Thyroid gland (tissue), 4 donors: Measurements from ENCODE around the gene UBE2Q1.

ENCODE experiments used
- POLR2A ChIP-seq, 2 donors: fragments of 450-650 bp; IDR thresholded peaks; one replicate each; pipeline ENCODE4 v1.6.1; 2017; ENCODE audit warnings: antibody characterized with exemption in 2 of 2, mild to moderate bottlenecking in 2 of 2, moderate library complexity in 1 of 2
- TF ChIP-seq, protein P1 (sequence below), 6 experiments: fragments of 200-600 bp in 3 of 6; fragments of 450-650 bp in 3 of 6; sonication (generic) in 3 of 6; IDR thresholded peaks; one replicate each; pipeline ENCODE4 v1.5.1; 2016 to 2019; ENCODE audit warnings: antibody characterized with exemption in 6 of 6, mild to moderate bottlenecking in 2 of 6, inconsistent platforms in 1 of 6, moderate library complexity in 1 of 6

GRCh38 chr1:154549202-154549770 lies 9.2 kb downstream of the UBE2Q1 start:
- TF ChIP-seq, protein P1, sequence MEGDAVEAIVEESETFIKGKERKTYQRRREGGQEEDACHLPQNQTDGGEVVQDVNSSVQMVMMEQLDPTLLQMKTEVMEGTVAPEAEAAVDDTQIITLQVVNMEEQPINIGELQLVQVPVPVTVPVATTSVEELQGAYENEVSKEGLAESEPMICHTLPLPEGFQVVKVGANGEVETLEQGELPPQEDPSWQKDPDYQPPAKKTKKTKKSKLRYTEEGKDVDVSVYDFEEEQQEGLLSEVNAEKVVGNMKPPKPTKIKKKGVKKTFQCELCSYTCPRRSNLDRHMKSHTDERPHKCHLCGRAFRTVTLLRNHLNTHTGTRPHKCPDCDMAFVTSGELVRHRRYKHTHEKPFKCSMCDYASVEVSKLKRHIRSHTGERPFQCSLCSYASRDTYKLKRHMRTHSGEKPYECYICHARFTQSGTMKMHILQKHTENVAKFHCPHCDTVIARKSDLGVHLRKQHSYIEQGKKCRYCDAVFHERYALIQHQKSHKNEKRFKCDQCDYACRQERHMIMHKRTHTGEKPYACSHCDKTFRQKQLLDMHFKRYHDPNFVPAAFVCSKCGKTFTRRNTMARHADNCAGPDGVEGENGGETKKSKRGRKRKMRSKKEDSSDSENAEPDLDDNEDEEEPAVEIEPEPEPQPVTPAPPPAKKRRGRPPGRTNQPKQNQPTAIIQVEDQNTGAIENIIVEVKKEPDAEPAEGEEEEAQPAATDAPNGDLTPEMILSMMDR (IDR thresholded peaks at IDR 0.05), result no peak
- no peak for TF ChIP-seq POLR2A (IDR thresholded peaks at IDR 0.05)
